HCT116 (cell line): Measurements from ENCODE around the gene RPS6KA1. TPM values are rescaled to one million over a fixed set of nuclear protein-coding genes. Genes with fewer than 3 reads are reported as not detected.

Source experiments
- ATAC-seq: fragments of 200-7000 bp; cut with Tn5 transposase; 2 replicates; pipeline ENCODE4 v1.9.1; 2020; ENCODE audit warnings: mild to moderate bottlenecking, moderate library complexity
- BruUV-seq: library from RNA; stranded (reverse); fragments of 400-500 nt; replicated peaks from 2 replicates; lab custom pipeline; 2021; lab: Mats Ljungman, UMichigan
- CTCF ChIA-PET: fragments of 300-600 bp; sonication (Branson Sonifier 250); formaldehyde crosslinking; loops from one replicate; lab custom pipeline; 2021; ENCODE audit warnings: antibody characterized with exemption; lab: Charles Lee
- POLR2A ChIA-PET: fragments of 300-600, 350-600 bp; sonication (Branson Sonifier 250); formaldehyde crosslinking; loops from one replicate; lab custom pipeline; 2021; ENCODE audit warnings: antibody characterized with exemption; lab: Charles Lee
- RAD21 ChIA-PET, 2 experiments: fragments of 300-600 bp; sonication (Branson Sonifier 250); formaldehyde crosslinking; loops; one replicate each; lab custom pipeline; 2023; ENCODE audit warnings: low total read pairs in 2 of 2; ENCODE audit not compliant: uncharacterized antibody in 2 of 2, unreplicated experiment in 2 of 2, low non-redundant PET in 1 of 2; lab: Charles Lee
- DNase-seq: peaks from one replicate; pipeline ENCODE4 v3.0.0-alpha.2; 2010; ENCODE audit warnings: low read depth, low spot score
- H2AFZ ChIP-seq: fragments of 200-600 bp; shearing (Covaris generic), sonication (generic); 2 replicates; pipeline ENCODE4 v1.6.1; 2017; ENCODE audit warnings: low read depth, mixed run types, mixed read lengths, antibody characterized with exemption, low read length; ENCODE audit not compliant: poor library complexity, severe bottlenecking
- H3K27ac ChIP-seq: 2 replicates; pipeline ENCODE4 v1.5.1; 2012; ENCODE audit warnings: low read depth, low read length
- H3K27me3 ChIP-seq: fragments of 200-600 bp; sonication (generic); 2 replicates; pipeline ENCODE4 v1.6.1; 2016; ENCODE audit warnings: mixed run types, low read length, mixed read lengths; ENCODE audit not compliant: insufficient read depth
- H3K36me3 ChIP-seq, 2 experiments: fragments of 200-500 bp in 1 of 2; fragments of 200-600 bp in 1 of 2; sonication (Bioruptor generic) in 1 of 2; sonication (generic) in 1 of 2; 2 replicates each; pipeline versions ENCODE4 v1.5.1 to v1.6.1; 2014 to 2016; ENCODE audit warnings: low read length in 2 of 2, inconsistent platforms in 1 of 2, mixed read lengths in 1 of 2, mixed run types in 1 of 2; ENCODE audit not compliant: insufficient read depth in 2 of 2, control insufficient read depth in 1 of 2
- H3K4me1 ChIP-seq, 2 experiments: fragments of 200-600 bp in 1 of 2; sonication (generic) in 1 of 2; 2 replicates each; pipeline versions ENCODE4 v1.5.1 to v1.6.1; 2012 to 2017; ENCODE audit warnings: low read length in 2 of 2, inconsistent platforms in 1 of 2, mild to moderate bottlenecking in 1 of 2, mixed read lengths in 1 of 2, mixed run types in 1 of 2, moderate library complexity in 1 of 2; ENCODE audit not compliant: insufficient read depth in 2 of 2, control insufficient read depth in 1 of 2
- H3K4me2 ChIP-seq: fragments of 200-600 bp; sonication (generic); 2 replicates; pipeline ENCODE4 v1.6.1; 2017; ENCODE audit warnings: mixed run types, low read length, mixed read lengths
- H3K4me3 ChIP-seq, 2 experiments: fragments of 200-600 bp in 1 of 2; sonication (generic) in 1 of 2; replicated peaks in 1 of 2; 2 replicates each; pipeline ENCODE4 v1.5.1; 2011 to 2016; ENCODE audit warnings: low read length in 2 of 2, control low read depth in 1 of 2, low read depth in 1 of 2, mild to moderate bottlenecking in 1 of 2, mixed read lengths in 1 of 2, mixed run types in 1 of 2
- H3K79me2 ChIP-seq: fragments of 200-600 bp; sonication (generic); 2 replicates; pipeline ENCODE4 v1.6.1; 2017; ENCODE audit warnings: mild to moderate bottlenecking, mixed run types, low read length, moderate library complexity, mixed read lengths; ENCODE audit not compliant: insufficient read depth
- H3K9ac ChIP-seq: fragments of 200-600 bp; sonication (generic); 2 replicates; pipeline ENCODE4 v1.6.1; 2016; ENCODE audit warnings: low read length, mixed read lengths
- H3K9me2 ChIP-seq: fragments of 200-600 bp; sonication (generic), shearing (Covaris generic); 2 replicates; pipeline ENCODE4 v1.6.1; 2017; ENCODE audit warnings: mixed run types, mild to moderate bottlenecking, moderate library complexity; ENCODE audit not compliant: insufficient read depth
- H3K9me3 ChIP-seq, 2 experiments: fragments of 200-500 bp in 1 of 2; fragments of 200-600 bp in 1 of 2; sonication (Bioruptor generic) in 1 of 2; sonication (generic) in 1 of 2; 2 replicates each; pipeline ENCODE4 v1.6.1; 2014 to 2017; ENCODE audit warnings: low read length in 2 of 2, mixed read lengths in 2 of 2, inconsistent platforms in 1 of 2, low read depth in 1 of 2, mild to moderate bottlenecking in 1 of 2, mixed run types in 1 of 2, moderate library complexity in 1 of 2; ENCODE audit not compliant: control insufficient read depth in 1 of 2, insufficient read depth in 1 of 2
- H4K20me1 ChIP-seq: fragments of 200-600 bp; sonication (generic), shearing (Covaris generic); 2 replicates; pipeline ENCODE4 v1.6.1; 2017; ENCODE audit warnings: mixed run types, mild to moderate bottlenecking, moderate library complexity; ENCODE audit not compliant: insufficient read depth
- CBX3 ChIP-seq: IDR thresholded peaks from 2 replicates; pipeline ENCODE4 v1.6.1; 2012; ENCODE audit warnings: low read depth
- ELF1 ChIP-seq: IDR thresholded peaks from 2 replicates; pipeline ENCODE4 v1.6.1; 2012; ENCODE audit warnings: low read depth, borderline replicate concordance
- EZH2 ChIP-seq: fragments of 200-600 bp; sonication (generic); IDR thresholded peaks from 2 replicates; pipeline ENCODE4 v1.6.1; 2017; ENCODE audit warnings: antibody characterized with exemption, mixed run types
- POLR2A ChIP-seq: IDR thresholded peaks from 2 replicates; pipeline ENCODE4 v1.7.0; 2011; ENCODE audit warnings: borderline replicate concordance; ENCODE audit not compliant: insufficient read depth, insufficient read length; ENCODE audit errors: extremely low read depth
- POLR2AphosphoS5 ChIP-seq: IDR thresholded peaks from 2 replicates; pipeline ENCODE4 v1.6.1; 2011; ENCODE audit warnings: mild to moderate bottlenecking, low read depth, low read length, moderate library complexity
- RAD21 ChIP-seq: IDR thresholded peaks from 2 replicates; pipeline ENCODE4 v1.6.1; 2012; ENCODE audit warnings: low read depth, mild to moderate bottlenecking
- SIN3A ChIP-seq: IDR thresholded peaks from 2 replicates; pipeline ENCODE4 v1.6.1; 2012; ENCODE audit warnings: low read depth
- SP1 ChIP-seq: IDR thresholded peaks from 2 replicates; pipeline ENCODE4 v1.6.1; 2012; ENCODE audit warnings: low read depth
- TCF7L2 ChIP-seq: IDR thresholded peaks from 2 replicates; pipeline ENCODE4 v1.7.0; 2011; ENCODE audit warnings: borderline replicate concordance, inconsistent platforms; ENCODE audit not compliant: insufficient read depth, insufficient read length; ENCODE audit errors: extremely low read depth
- YY1 ChIP-seq: IDR thresholded peaks from 2 replicates; pipeline ENCODE4 v1.6.1; 2011; ENCODE audit warnings: low read length, low read depth, moderate library complexity, mild to moderate bottlenecking; ENCODE audit not compliant: insufficient replicate concordance; ENCODE audit errors: extremely low read depth
- ZNF274 ChIP-seq: fragments of 200-500 bp; sonication (Bioruptor generic); IDR thresholded peaks from 2 replicates; pipeline ENCODE4 v1.6.1; 2014; ENCODE audit warnings: mild to moderate bottlenecking, low read depth, low read length, inconsistent platforms
- intact Hi-C: fragments of 100-400 bp; cut with micrococcal nuclease; formaldehyde crosslinking; loops from 2 replicates; pipeline ENCODE4 v1.10.0; 2022
- total RNA-seq: library from RNA; stranded (reverse); gene quantifications from one replicate; pipeline ENCODE4 v1.2.1, GENCODE V29; 2021; ENCODE audit not compliant: unreplicated experiment
- TF ChIP-seq, protein P1 (sequence below): IDR thresholded peaks from 2 replicates; pipeline ENCODE4 v1.6.1; 2012
- TF ChIP-seq, protein P2 (sequence below), 3 experiments: fragments of 200-600 bp in 1 of 3; sonication (generic) in 1 of 3; IDR thresholded peaks in 2 of 3; conservative IDR thresholded peaks in 1 of 3; 2 replicates each; pipeline ENCODE4 v1.5.1; 2012 to 2017; ENCODE audit warnings: low read depth in 2 of 3, low read length in 2 of 3, antibody characterized with exemption in 1 of 3, borderline replicate concordance in 1 of 3, control low read depth in 1 of 3, mild to moderate bottlenecking in 1 of 3, mixed read lengths in 1 of 3, mixed run types in 1 of 3, moderate library complexity in 1 of 3; ENCODE audit not compliant: insufficient read depth in 1 of 3
- TF ChIP-seq, protein P3 (sequence below): IDR thresholded peaks from 2 replicates; pipeline ENCODE4 v1.6.1; 2012; ENCODE audit warnings: low read depth
- TF ChIP-seq, protein P4 (sequence below): IDR thresholded peaks from 2 replicates; pipeline ENCODE4 v1.6.1; 2011; ENCODE audit warnings: mild to moderate bottlenecking, low read length, moderate library complexity; ENCODE audit not compliant: insufficient replicate concordance; ENCODE audit errors: extremely low read depth

RPS6KA1 gene
- total RNA-seq, 1 experiment from 2014 or later, result 47.0 TPM

DNA sequence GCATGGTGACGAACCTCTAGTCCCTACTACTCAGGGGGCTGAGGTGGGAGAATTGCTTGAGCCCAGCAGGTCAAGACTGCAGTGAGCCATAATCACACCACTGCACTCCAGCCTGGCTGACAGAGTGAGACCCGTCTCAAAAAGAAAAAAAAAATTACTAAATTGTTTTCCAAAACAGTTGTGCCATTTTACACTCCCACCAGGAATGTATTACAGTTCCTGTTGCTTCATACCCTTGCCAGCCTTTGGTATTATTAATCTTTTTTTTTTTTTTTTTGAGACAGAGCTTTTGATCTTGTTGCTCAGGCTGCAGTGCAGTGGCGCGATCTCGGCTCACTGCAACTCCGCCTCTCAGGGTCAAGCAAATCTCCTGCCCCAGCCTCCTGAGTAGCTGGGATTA lies 55.9 kb downstream of the RPS6KA1 start:
- Histone ChIP-seq H3K79me2 (no peaks in the 10 kb centered on the region), H3K9me3 (no peaks in the 10 kb centered on the region; a peak in 1 of 4 replicates), H3K27me3 (no peaks in the 10 kb centered on the region), H3K9ac (no peak overlapping the region), H3K9me2 (no peaks in the 10 kb centered on the region), H3K4me2 (no peak overlapping the region), H3K4me1 (peaks cover 0 to 4% of the 10 kb centered on the region in 2 experiments; a peak in 1 of 4 replicates), H3K4me3 (no peak overlapping the region), H3K36me3 (no peaks in the 10 kb centered on the region), H2AFZ (no peak overlapping the region), H3K27ac (no peak overlapping the region), H4K20me1 (no peaks in the 10 kb centered on the region)
- POLR2A ChIA-PET, result no interaction called here
- RAD21 ChIA-PET, result no interaction called here
- intact Hi-C loops, result no loop called here
- CTCF ChIA-PET, result no interaction called here
- DNase-seq, result no peak
- no TSS peak for BruUV-seq
- TF ChIP-seq TCF7L2 (no peak), EZH2 (no peak), SIN3A (no peak), CBX3 (no peak), POLR2A (no peak), SP1 (no peak), ELF1 (no peak), YY1 (no peak), RAD21 (no peak), ZNF274 (no peak), POLR2AphosphoS5 (no peak)
- TF ChIP-seq, protein P1, sequence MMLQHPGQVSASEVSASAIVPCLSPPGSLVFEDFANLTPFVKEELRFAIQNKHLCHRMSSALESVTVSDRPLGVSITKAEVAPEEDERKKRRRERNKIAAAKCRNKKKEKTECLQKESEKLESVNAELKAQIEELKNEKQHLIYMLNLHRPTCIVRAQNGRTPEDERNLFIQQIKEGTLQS, result no peak
- TF ChIP-seq, protein P2, sequence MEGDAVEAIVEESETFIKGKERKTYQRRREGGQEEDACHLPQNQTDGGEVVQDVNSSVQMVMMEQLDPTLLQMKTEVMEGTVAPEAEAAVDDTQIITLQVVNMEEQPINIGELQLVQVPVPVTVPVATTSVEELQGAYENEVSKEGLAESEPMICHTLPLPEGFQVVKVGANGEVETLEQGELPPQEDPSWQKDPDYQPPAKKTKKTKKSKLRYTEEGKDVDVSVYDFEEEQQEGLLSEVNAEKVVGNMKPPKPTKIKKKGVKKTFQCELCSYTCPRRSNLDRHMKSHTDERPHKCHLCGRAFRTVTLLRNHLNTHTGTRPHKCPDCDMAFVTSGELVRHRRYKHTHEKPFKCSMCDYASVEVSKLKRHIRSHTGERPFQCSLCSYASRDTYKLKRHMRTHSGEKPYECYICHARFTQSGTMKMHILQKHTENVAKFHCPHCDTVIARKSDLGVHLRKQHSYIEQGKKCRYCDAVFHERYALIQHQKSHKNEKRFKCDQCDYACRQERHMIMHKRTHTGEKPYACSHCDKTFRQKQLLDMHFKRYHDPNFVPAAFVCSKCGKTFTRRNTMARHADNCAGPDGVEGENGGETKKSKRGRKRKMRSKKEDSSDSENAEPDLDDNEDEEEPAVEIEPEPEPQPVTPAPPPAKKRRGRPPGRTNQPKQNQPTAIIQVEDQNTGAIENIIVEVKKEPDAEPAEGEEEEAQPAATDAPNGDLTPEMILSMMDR (IDR thresholded peaks at IDR 0.05 in 2 of 3, conservative IDR thresholded peaks at IDR 0.05 in 1 of 3; ENCODE audit: borderline replicate concordance in 1 of 3, insufficient read depth in 1 of 3, low read depth in 2 of 3, low read length in 2 of 3), result no peak
- TF ChIP-seq, protein P3, sequence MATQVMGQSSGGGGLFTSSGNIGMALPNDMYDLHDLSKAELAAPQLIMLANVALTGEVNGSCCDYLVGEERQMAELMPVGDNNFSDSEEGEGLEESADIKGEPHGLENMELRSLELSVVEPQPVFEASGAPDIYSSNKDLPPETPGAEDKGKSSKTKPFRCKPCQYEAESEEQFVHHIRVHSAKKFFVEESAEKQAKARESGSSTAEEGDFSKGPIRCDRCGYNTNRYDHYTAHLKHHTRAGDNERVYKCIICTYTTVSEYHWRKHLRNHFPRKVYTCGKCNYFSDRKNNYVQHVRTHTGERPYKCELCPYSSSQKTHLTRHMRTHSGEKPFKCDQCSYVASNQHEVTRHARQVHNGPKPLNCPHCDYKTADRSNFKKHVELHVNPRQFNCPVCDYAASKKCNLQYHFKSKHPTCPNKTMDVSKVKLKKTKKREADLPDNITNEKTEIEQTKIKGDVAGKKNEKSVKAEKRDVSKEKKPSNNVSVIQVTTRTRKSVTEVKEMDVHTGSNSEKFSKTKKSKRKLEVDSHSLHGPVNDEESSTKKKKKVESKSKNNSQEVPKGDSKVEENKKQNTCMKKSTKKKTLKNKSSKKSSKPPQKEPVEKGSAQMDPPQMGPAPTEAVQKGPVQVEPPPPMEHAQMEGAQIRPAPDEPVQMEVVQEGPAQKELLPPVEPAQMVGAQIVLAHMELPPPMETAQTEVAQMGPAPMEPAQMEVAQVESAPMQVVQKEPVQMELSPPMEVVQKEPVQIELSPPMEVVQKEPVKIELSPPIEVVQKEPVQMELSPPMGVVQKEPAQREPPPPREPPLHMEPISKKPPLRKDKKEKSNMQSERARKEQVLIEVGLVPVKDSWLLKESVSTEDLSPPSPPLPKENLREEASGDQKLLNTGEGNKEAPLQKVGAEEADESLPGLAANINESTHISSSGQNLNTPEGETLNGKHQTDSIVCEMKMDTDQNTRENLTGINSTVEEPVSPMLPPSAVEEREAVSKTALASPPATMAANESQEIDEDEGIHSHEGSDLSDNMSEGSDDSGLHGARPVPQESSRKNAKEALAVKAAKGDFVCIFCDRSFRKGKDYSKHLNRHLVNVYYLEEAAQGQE, result no peak
- TF ChIP-seq, protein P4, sequence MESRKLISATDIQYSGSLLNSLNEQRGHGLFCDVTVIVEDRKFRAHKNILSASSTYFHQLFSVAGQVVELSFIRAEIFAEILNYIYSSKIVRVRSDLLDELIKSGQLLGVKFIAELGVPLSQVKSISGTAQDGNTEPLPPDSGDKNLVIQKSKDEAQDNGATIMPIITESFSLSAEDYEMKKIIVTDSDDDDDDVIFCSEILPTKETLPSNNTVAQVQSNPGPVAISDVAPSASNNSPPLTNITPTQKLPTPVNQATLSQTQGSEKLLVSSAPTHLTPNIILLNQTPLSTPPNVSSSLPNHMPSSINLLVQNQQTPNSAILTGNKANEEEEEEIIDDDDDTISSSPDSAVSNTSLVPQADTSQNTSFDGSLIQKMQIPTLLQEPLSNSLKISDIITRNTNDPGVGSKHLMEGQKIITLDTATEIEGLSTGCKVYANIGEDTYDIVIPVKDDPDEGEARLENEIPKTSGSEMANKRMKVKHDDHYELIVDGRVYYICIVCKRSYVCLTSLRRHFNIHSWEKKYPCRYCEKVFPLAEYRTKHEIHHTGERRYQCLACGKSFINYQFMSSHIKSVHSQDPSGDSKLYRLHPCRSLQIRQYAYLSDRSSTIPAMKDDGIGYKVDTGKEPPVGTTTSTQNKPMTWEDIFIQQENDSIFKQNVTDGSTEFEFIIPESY, result no peak
- ATAC-seq, result no peak
